Smooth muscle cell of the umbilical artery (primary cell): ENCODE data around the gene MEIKIN. TPM values are rescaled to one million over a fixed set of nuclear protein-coding genes. Genes with fewer than 3 reads are reported as not detected.

Source experiments
- total RNA-seq: library from RNA; depleted of rRNA; stranded (reverse); fragments of >200 nt; gene quantifications from 2 replicates; pipeline ENCODE4 v1.2.3, GENCODE V29; 2014

Gene MEIKIN, protein sequence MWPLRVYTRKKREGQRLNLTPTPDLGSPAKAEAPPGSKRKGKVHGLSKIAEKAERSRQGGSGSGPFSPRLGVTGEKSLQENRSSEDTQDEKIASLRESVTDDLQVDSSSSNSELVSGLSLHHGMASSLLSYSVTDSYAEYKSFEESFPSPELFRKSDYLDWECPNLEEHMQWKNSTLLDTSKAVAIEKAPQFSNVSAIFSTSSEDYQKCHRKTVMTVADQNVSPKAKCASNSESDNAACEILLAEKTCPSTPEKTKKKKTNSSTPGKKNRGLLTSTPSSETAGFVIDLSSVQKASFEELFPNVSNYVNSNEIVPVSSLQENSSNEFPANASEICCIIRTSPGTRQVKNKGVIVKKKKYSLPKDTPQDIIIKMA
- not detected in 2 replicates for total RNA-seq

GRCh38 chr5:131945551-131946168 lies at the start of gene MEIKIN:
TSS of gene MEIKIN (minus strand) at chr5:131945663. CDS start at chr5:131945505, 158 bp downstream.

DNA sequence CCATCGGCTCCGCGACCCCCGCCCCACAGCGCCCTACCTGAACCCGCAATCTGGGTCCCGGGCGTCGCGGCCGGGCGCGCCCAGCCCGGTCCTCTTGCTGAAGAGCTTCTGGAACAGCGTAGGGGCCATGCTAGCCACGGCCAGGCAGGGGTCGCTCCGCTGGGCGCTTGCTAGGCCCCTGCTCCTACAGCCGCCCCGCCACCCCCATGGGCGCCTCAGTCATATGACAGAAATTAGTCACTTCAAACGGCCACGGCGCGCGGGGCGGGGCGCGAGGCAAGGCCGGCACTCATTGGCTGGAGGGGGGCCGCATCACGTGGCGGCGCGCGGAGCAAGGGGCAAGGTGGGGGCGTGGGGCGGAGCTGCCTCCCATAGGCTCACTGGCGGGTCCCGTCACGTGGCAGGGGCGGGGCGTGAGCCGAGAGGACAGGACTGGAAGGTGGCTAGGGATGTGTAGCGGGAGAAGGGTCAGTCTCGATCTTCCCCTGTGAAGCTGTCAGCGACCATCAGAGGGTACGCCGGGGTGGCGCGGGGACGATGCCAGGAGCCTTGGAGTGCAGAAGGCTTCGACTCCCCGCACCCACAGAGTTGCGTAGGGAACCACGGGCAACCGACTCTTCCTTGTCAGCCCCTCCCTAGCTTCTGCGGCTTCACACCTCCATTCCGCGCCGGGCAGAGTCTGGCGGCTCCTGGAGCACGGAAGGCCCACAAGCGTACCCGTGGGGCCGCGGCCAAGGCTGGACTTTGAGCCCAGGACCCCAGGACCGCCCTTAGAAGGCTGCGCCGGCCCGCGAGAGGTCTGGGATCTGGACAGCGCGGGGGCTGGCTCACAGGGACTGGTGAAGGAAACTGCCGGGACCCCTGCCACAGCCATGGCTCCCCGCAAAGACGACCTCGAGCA lies 148.4 kb downstream of the MEIKIN start, which contains the start of gene FNIP1:
Gene FNIP1 (minus strand): TSS at position 225 of the 901 bp plus-strand sequence. CDS start 96 bp downstream, at position 129.

Other genes starting within 250 kb of the MEIKIN start
- 57.6 and 61.7 TPM in 2 replicates for gene FNIP1, start 148.6 kb downstream of the MEIKIN start, total RNA-seq
- gene ACSL6, start 66.0 kb upstream of the MEIKIN start, total RNA-seq, result under 0.01 TPM in 1 of 2 replicates, not detected in the other
- not detected in 2 replicates for gene IL3, start 115.0 kb upstream of the MEIKIN start, total RNA-seq
- 1.2 TPM in 1 of 2 replicates, not detected in the other for gene CSF2, start 128.1 kb upstream of the MEIKIN start, total RNA-seq